Measurements from ENCODE around the gene CHMP1A. TPM values are rescaled to one million over a fixed set of nuclear protein-coding genes. Genes with fewer than 3 reads are reported as not detected.

The CHMP1A gene
- total RNA-seq, 4 donors from 2014 or later: 54.5 to 101 (median 82.2) TPM

GRCh38 chr16:89697616-89698331, 40.3 kb upstream of the CHMP1A start:
- no peak overlapping the region for H3K27ac ChIP-seq
- WGBS, 2 donors (ENCODE audit: low coverage in 1 of 2): 65% methylated on average over 5 of the region's 32 CpGs; no CpG with 5 or more reads in 1 of the 2 donors
- TF ChIP-seq POLR2AphosphoS5 (IDR thresholded peaks at IDR 0.05): no peak
- TF ChIP-seq POLR2A (IDR thresholded peaks at IDR 0.05): no peak
- TF ChIP-seq CTCF (IDR thresholded peaks at IDR 0.05): no peak
- TF ChIP-seq EP300 (IDR thresholded peaks at IDR 0.05): no peak
- no peaks in the 10 kb centered on the region for H3K9me3 ChIP-seq
- peaks cover 0 to 29% (median 17%) of the 10 kb centered on the region in 3 donors for H3K4me1 ChIP-seq
- ATAC-seq: no peak
- H3K27me3 ChIP-seq: peaks cover 2% of the 10 kb centered on the region
- H3K36me3 ChIP-seq: peaks cover 0 to 53% of the 10 kb centered on the region in 2 donors
- no peak overlapping the region for H3K4me3 ChIP-seq

GRCh38 chr16:89697161-89697615, 39.7 kb upstream of the CHMP1A start:
- no peaks in the 10 kb centered on the region for H3K9me3 ChIP-seq
- H3K27me3 ChIP-seq: peaks cover 2% of the 10 kb centered on the region
- TF ChIP-seq CTCF (IDR thresholded peaks at IDR 0.05): no peak
- no peak for TF ChIP-seq POLR2A (IDR thresholded peaks at IDR 0.05)
- no peak for TF ChIP-seq POLR2AphosphoS5 (IDR thresholded peaks at IDR 0.05)
- no peak for TF ChIP-seq EP300 (IDR thresholded peaks at IDR 0.05)
- peaks cover 0 to 26% (median 16%) of the 10 kb centered on the region in 3 donors for H3K4me1 ChIP-seq
- no peak overlapping the region for H3K4me3 ChIP-seq
- no CpG with 5 or more reads among the region's 19 CpGs for WGBS, 2 donors (ENCODE audit: low coverage in 1 of 2)
- ATAC-seq: no peak
- no peak overlapping the region for H3K27ac ChIP-seq
- peaks cover 0 to 59% of the 10 kb centered on the region in 2 donors for H3K36me3 ChIP-seq

GRCh38 chr16:89696670-89697128, 39.2 kb upstream of the CHMP1A start:
- WGBS, 2 donors (ENCODE audit: low coverage in 1 of 2): no CpG with 5 or more reads among the region's 18 CpGs
- no peak for TF ChIP-seq POLR2A (IDR thresholded peaks at IDR 0.05)
- TF ChIP-seq CTCF (IDR thresholded peaks at IDR 0.05): no peak
- no peak for TF ChIP-seq POLR2AphosphoS5 (IDR thresholded peaks at IDR 0.05)
- Histone ChIP-seq H3K27me3 (no peaks in the 10 kb centered on the region), H3K27ac (no peak overlapping the region), H3K36me3 (peaks cover 0 to 64% of the 10 kb centered on the region in 2 donors), H3K4me3 (no peak overlapping the region), H3K4me1 (peaks cover 0 to 22% (median 11%) of the 10 kb centered on the region in 3 donors), H3K9me3 (no peaks in the 10 kb centered on the region)
- no peak for ATAC-seq

GRCh38 chr16:89695875-89696669, 38.6 kb upstream of the CHMP1A start:
- peaks cover 0 to 17% (median 9%) of the 10 kb centered on the region in 3 donors for H3K4me1 ChIP-seq

More at GRCh38 chr16:89695875-89696669, 38.6 kb upstream of the CHMP1A start:
- TF ChIP-seq POLR2A (IDR thresholded peaks at IDR 0.05) (no peak), CTCF (IDR thresholded peaks at IDR 0.05) (no peak), EP300 (IDR thresholded peaks at IDR 0.05) (no peak), POLR2AphosphoS5 (IDR thresholded peaks at IDR 0.05) (no peak)
- H3K27me3 ChIP-seq: no peaks in the 10 kb centered on the region
- H3K9me3 ChIP-seq: no peaks in the 10 kb centered on the region
- no peak overlapping the region for H3K27ac ChIP-seq
- 49% methylated on average over 4 of the region's 25 CpGs; no CpG with 5 or more reads in 1 of the 2 donors for WGBS, 2 donors (ENCODE audit: low coverage in 1 of 2)
- H3K4me3 ChIP-seq: no peak overlapping the region
- no peak for ATAC-seq
- H3K36me3 ChIP-seq: peaks cover 0 to 70% of the 10 kb centered on the region in 2 donors
